Retinal pigment epithelial cell (primary cell): ENCODE measurements around the gene YJEFN3.

ENCODE experiments used
- DNase-seq: peaks from one replicate; pipeline ENCODE4 v3.0.0-alpha.2; 2010; ENCODE audit warnings: low read depth
- H3K4me3 ChIP-seq: 2 replicates; pipeline ENCODE4 v1.5.1; 2011; ENCODE audit warnings: mild to moderate bottlenecking, low read length, control low read depth, moderate library complexity
- CTCF ChIP-seq: conservative IDR thresholded peaks from 2 replicates; pipeline ENCODE4 v1.5.1; 2011; ENCODE audit warnings: low read depth, low read length, control low read depth, inconsistent platforms

The YJEFN3 gene

DNA sequence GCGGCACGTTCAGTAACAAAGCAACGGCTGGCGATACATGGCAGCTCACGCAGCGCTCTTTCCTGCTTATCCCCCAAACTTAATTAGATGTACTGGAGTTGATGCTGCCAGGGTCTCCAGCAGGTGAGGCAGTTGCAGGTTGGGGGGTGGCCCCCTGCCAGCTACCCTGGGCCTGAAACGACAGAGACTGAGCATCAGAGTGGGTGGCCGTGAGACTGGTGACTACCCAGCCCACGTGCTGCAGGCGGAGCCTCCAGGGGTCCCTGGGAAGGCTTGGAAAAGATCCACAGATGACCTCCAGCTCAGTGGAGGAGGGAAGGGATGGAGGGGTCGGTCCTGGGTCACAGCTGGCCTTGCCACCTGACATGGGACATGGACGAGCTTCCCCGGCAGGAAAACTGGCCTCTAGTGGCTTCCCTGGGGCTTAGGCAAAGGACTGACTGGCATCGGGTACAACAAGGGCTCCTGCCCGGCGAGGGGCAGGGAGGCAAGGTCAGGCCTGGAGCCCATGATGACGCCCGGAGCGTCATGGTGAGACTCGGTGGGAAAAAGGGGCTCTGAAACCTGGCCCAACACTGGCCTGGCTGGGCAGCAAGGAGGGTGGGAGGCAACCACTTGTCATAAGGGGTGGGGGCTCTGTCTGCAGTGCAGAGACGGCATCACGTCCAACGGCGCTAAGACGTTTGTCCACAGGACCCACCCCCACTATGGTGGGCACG, 33.4 kb downstream of the YJEFN3 start:
- TF ChIP-seq CTCF = no peak
- H3K4me3 ChIP-seq = no peak overlapping the region
- no peak for DNase-seq

- no peak overlapping the region for H3K4me3 ChIP-seq
- DNase-seq = no peak
- peak; percentile 15 for TF ChIP-seq CTCF
Measured at GRCh38 chr19:19562665-19563347, 34.1 kb downstream of the YJEFN3 start.

DNA sequence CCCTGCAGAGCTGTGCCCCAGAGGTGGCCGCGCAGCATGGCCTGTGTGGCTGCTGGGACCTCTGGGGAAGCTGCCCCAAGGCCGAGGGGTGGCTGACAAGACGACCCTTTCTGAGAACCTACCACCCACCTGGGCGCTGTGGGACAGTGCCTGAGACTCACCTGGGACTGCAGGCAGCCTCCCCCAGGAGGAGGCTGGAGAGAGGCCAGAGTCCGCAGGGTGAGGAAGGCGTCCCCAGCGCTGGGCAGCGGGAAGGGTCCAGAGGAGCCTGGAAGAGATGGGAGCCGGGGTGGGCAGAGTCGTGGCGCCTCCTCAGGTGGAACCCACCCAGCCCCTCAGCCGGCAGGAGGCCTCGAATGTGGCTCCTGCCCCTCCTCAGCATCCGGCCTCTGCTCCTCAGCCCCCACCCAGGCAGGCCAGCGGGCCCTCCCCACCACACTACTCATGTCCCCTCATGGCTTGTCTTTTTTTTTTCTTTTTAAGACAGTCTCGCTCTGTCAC, 34.7 kb downstream of the YJEFN3 start:
- no peak overlapping the region for H3K4me3 ChIP-seq
- no peak for TF ChIP-seq CTCF
- DNase-seq = no peak

GRCh38 chr19:19566306-19566705, 37.6 kb downstream of the YJEFN3 start:
- no peak for TF ChIP-seq CTCF
- H3K4me3 ChIP-seq = no peak overlapping the region
- no peak for DNase-seq

- H3K4me3 ChIP-seq = no peak overlapping the region
- no peak for DNase-seq
- no peak for TF ChIP-seq CTCF
Measured at GRCh38 chr19:19567391-19567790, 38.7 kb downstream of the YJEFN3 start.

DNA sequence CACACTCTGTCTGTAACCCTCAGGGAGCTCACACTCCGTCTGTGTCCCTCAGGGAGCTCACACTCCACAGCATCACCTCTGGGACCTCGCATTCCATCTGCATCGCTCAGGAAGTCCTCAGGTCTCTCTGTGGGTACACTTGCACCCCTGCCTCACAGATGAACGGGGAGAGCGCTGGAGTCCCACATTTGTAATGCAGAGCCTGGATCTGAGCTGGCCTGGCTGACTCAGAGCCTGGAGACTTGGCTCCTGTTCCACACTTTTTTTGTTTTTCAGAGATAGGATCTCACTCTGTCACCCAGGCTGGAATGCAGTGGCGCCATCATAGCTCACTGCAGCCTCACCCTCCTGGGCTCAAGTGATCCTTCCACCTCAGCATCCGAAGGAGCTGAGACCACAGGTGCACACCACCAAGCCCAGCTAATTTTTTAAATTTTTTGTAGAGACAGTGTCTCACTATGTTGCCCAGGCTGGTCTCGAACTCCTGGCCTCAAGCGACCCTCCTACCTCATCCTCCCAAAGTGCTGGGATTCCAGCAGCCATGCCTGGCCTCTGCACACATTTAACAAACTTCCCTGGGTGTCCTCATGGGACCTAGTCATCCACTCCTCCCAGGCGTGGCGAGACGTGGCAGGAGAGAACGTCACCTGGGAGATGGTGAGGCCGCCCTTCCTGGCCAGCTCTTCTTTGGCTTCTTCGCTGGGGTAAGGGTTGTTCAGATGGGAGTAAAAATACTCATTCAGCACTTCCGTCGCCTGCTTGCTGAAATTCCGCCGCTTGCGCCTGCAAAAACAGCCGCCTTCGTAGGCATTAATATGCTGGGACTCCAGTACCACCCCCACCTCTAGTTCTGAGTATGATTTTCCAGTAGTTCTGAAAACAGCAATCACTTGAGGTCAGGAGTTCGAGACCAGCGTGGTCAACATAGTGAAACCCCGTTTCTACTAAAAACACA, 40.4 kb downstream of the YJEFN3 start:
- DNase-seq = no peak
- TF ChIP-seq CTCF = no peak
- H3K4me3 ChIP-seq = no peak overlapping the region
